Endothelial cell of umbilical vein (primary cell): Measurements from ENCODE around the gene NPPB. TPM values are rescaled to one million over a fixed set of nuclear protein-coding genes. Genes with fewer than 3 reads are reported as not detected.

Experiments used
- BruUV-seq: library from RNA; stranded (reverse); fragments of 400-500 nt; replicated peaks from 2 replicates; lab custom pipeline; 2021; lab: Mats Ljungman, UMichigan
- CTCF ChIA-PET: fragments of 300-600, 350-600 bp; sonication (Branson Sonifier 250); formaldehyde crosslinking; loops from one replicate; lab custom pipeline; 2021; ENCODE audit warnings: antibody characterized with exemption, inconsistent platforms; lab: Charles Lee
- POLR2A ChIA-PET: fragments of 300-600, 350-600 bp; sonication (Branson Sonifier 250); formaldehyde crosslinking; loops from one replicate; lab custom pipeline; 2021; ENCODE audit warnings: antibody characterized with exemption, inconsistent platforms; lab: Charles Lee
- DNase-seq: peaks from one replicate; pipeline ENCODE4 v3.0.0-alpha.2; 2011; ENCODE audit warnings: low read depth, low spot score
- FAIRE-seq: peaks from 2 replicates; lab custom pipeline; 2011; peaks lifted over from hg19 to GRCh38; lab: Jason Lieb, UNC
- H2AFZ ChIP-seq: 2 replicates; pipeline ENCODE4 v1.6.0; 2012; ENCODE audit warnings: low read depth, low read length, control low read depth, inconsistent platforms
- H3K27ac ChIP-seq: 2 replicates; pipeline ENCODE4 v1.5.1; 2011; ENCODE audit warnings: low read depth, mild to moderate bottlenecking, control low read depth, low read length, moderate library complexity; ENCODE audit not compliant: insufficient read depth
- H3K27me3 ChIP-seq, 2 experiments: 2 replicates each; pipeline versions ENCODE4 v1.6.0 to v1.6.1; 2011; ENCODE audit warnings: low read length in 2 of 2, mixed read lengths in 1 of 2; ENCODE audit not compliant: control insufficient read depth in 2 of 2, insufficient read depth in 2 of 2
- H3K36me3 ChIP-seq, 2 experiments: 2 replicates in 1 of 2; 3 replicates in 1 of 2; pipeline ENCODE4 v1.5.1; 2011; ENCODE audit warnings: low read length in 2 of 2, mild to moderate bottlenecking in 1 of 2, moderate library complexity in 1 of 2; ENCODE audit not compliant: control insufficient read depth in 2 of 2, insufficient read depth in 2 of 2; ENCODE audit errors: extremely low read depth in 1 of 2
- H3K4me1 ChIP-seq: 3 replicates; pipeline ENCODE4 v1.5.1; 2011; ENCODE audit warnings: mild to moderate bottlenecking, low read length; ENCODE audit not compliant: control insufficient read depth, insufficient read depth; ENCODE audit errors: extremely low read depth
- H3K4me2 ChIP-seq: 2 replicates; pipeline ENCODE4 v1.6.1; 2011; ENCODE audit warnings: low read length, control low read depth, mixed read lengths; ENCODE audit not compliant: insufficient read depth
- H3K4me3 ChIP-seq, 3 experiments: fragments of 200-600 bp in 1 of 3; sonication (generic), shearing (Covaris generic) in 1 of 3; replicated peaks in 1 of 3; 2 replicates each; pipeline ENCODE4 v1.5.1; 2011 to 2016; ENCODE audit warnings: control low read depth in 3 of 3, low read length in 3 of 3, mild to moderate bottlenecking in 2 of 3, inconsistent platforms in 1 of 3, low read depth in 1 of 3, moderate library complexity in 1 of 3; ENCODE audit not compliant: insufficient read depth in 1 of 3
- H3K79me2 ChIP-seq: 2 replicates; pipeline ENCODE4 v1.6.0; 2012; ENCODE audit warnings: low read length, inconsistent platforms; ENCODE audit not compliant: control insufficient read depth, insufficient read depth
- H3K9ac ChIP-seq: replicated peaks from 2 replicates; pipeline ENCODE3; 2011; ENCODE audit warnings: low read length, control low read depth; ENCODE audit not compliant: insufficient read depth; ENCODE audit errors: extremely low read depth
- H3K9me1 ChIP-seq: replicated peaks from 3 replicates; pipeline ENCODE4 v1.6.0; 2011; ENCODE audit warnings: mild to moderate bottlenecking, low read length; ENCODE audit not compliant: control insufficient read depth, insufficient read depth; ENCODE audit errors: extremely low read depth
- H3K9me3 ChIP-seq: replicated peaks from 2 replicates; pipeline ENCODE4 v1.5.1; 2012; ENCODE audit warnings: low read length, inconsistent platforms; ENCODE audit not compliant: control insufficient read depth, insufficient read depth
- H4K20me1 ChIP-seq: replicated peaks from 2 replicates; pipeline ENCODE3; 2011; ENCODE audit warnings: mild to moderate bottlenecking, low read length; ENCODE audit not compliant: control insufficient read depth, insufficient read depth; ENCODE audit errors: extremely low read depth
- EZH2 ChIP-seq: IDR thresholded peaks from 2 replicates; pipeline ENCODE4 v1.6.1; 2012; ENCODE audit warnings: borderline replicate concordance, low read depth, mild to moderate bottlenecking, moderate library complexity, low read length, inconsistent platforms; ENCODE audit not compliant: severe bottlenecking
- FOS ChIP-seq: IDR thresholded peaks from 2 replicates; pipeline ENCODE4 v1.6.1; 2011; ENCODE audit warnings: mild to moderate bottlenecking, low read length, moderate library complexity, borderline replicate concordance; ENCODE audit not compliant: insufficient read depth
- GATA2 ChIP-seq: IDR thresholded peaks from 2 replicates; pipeline ENCODE4 v1.7.0; 2011; ENCODE audit warnings: low read depth, mild to moderate bottlenecking, moderate library complexity, mixed read lengths, low read length; ENCODE audit not compliant: insufficient read length, insufficient read depth
- JUN ChIP-seq: IDR thresholded peaks from 2 replicates; pipeline ENCODE4 v1.6.1; 2011; ENCODE audit warnings: borderline replicate concordance, low read depth; ENCODE audit not compliant: insufficient read length, insufficient read depth
- MAX ChIP-seq: IDR thresholded peaks from 2 replicates; pipeline ENCODE4 v1.6.1; 2011; ENCODE audit not compliant: insufficient read depth, insufficient read length
- MYC ChIP-seq: IDR thresholded peaks from one replicate; pipeline ENCODE4 v1.6.1; 2011; ENCODE audit warnings: mild to moderate bottlenecking, low read depth, low read length
- POLR2A ChIP-seq: IDR thresholded peaks from 2 replicates; pipeline ENCODE4 v1.6.1; 2012; ENCODE audit warnings: low read depth, mild to moderate bottlenecking, control low read depth, low read length
- POLR2AphosphoS5 ChIP-seq: IDR thresholded peaks from 2 replicates; pipeline ENCODE4 v1.6.1; 2012; ENCODE audit warnings: low read depth, mild to moderate bottlenecking, control low read depth, low read length, moderate library complexity; ENCODE audit not compliant: insufficient read depth
- dilution Hi-C: fragments of 300-500 bp; cut with MboI; formaldehyde crosslinking; loops from one replicate; pipeline ENCODE4 v1.15.0; 2019; ENCODE audit warnings: low sequenced_read_pairs; ENCODE audit not compliant: extremely low pct_ligation_motif_present
- intact Hi-C: fragments of 100-400 bp; cut with micrococcal nuclease; formaldehyde crosslinking; loops from one replicate; pipeline ENCODE4 v1.10.0; 2022
- polyA plus RNA-seq, 4 experiments: library from polyadenylated mRNA; depleted of rRNA in 3 of 4; stranded (reverse) in 3 of 4; unstranded in 1 of 4; fragments of >200 nt; gene quantifications; 2 replicates each; pipeline versions ENCODE4 v1.2.1 to v1.2.3, GENCODE V29; 2011 to 2012; ENCODE audit warnings: missing spikeins in 1 of 4
- total RNA-seq: library from RNA; stranded (reverse); gene quantifications from 2 replicates; pipeline ENCODE4 v1.2.3, GENCODE V29; 2021
- TF ChIP-seq, protein P1 (sequence below), 2 donors: IDR thresholded peaks; 1 replicate in 1 of 2; 2 replicates in 1 of 2; pipeline ENCODE4 v1.5.1; 2011; ENCODE audit warnings: low read length in 2 of 2, mild to moderate bottlenecking in 2 of 2, moderate library complexity in 2 of 2, control low read depth in 1 of 2, inconsistent platforms in 1 of 2, low read depth in 1 of 2; ENCODE audit not compliant: insufficient read depth in 1 of 2; ENCODE audit errors: extremely low read depth in 1 of 2

NPPB gene
- total and polyA plus RNA-seq, 2 donors (not counting 3 experiments of a cell fraction or from before 2014, with no cell fraction given) = not detected

- dilution Hi-C loops = no loop called here
- TF ChIP-seq MAX = no peak
- TF ChIP-seq, protein P1, sequence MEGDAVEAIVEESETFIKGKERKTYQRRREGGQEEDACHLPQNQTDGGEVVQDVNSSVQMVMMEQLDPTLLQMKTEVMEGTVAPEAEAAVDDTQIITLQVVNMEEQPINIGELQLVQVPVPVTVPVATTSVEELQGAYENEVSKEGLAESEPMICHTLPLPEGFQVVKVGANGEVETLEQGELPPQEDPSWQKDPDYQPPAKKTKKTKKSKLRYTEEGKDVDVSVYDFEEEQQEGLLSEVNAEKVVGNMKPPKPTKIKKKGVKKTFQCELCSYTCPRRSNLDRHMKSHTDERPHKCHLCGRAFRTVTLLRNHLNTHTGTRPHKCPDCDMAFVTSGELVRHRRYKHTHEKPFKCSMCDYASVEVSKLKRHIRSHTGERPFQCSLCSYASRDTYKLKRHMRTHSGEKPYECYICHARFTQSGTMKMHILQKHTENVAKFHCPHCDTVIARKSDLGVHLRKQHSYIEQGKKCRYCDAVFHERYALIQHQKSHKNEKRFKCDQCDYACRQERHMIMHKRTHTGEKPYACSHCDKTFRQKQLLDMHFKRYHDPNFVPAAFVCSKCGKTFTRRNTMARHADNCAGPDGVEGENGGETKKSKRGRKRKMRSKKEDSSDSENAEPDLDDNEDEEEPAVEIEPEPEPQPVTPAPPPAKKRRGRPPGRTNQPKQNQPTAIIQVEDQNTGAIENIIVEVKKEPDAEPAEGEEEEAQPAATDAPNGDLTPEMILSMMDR (IDR thresholded peaks at IDR 0.05; ENCODE audit: extremely low read depth in 1 of 2, insufficient read depth in 1 of 2, low read depth in 1 of 2, low read length in 2 of 2) = no peak
- TF ChIP-seq POLR2A = no peak
- TF ChIP-seq EZH2 = no peak
- TF ChIP-seq JUN = no peak
- no peak for TF ChIP-seq MYC
- no peak for TF ChIP-seq GATA2
- no peak for TF ChIP-seq FOS
- TF ChIP-seq POLR2AphosphoS5 = no peak
- no peak overlapping the region for H3K27ac ChIP-seq
These were observed 20.9 kb downstream of the NPPB start for GRCh38 chr1:11837767-11838348.

More at GRCh38 chr1:11837767-11838348, 20.9 kb downstream of the NPPB start:
- no peak overlapping the region for H3K4me3 ChIP-seq
- no peaks in the 10 kb centered on the region for H4K20me1 ChIP-seq
- no peak overlapping the region for H3K9ac ChIP-seq
- no peaks in the 10 kb centered on the region for H3K27me3 ChIP-seq
- no peak overlapping the region for H3K4me2 ChIP-seq
- H3K36me3 ChIP-seq = peaks cover 22 to 63% of the 10 kb centered on the region in 2 experiments
- intact Hi-C loops = loop anchor here (1.0 to 2.0 kb wide), 3 partner anchors 56 to 129 kb away; no protein-coding TSS in a partner anchor
- POLR2A ChIA-PET = interaction anchor here (0.6 to 1.3 kb wide), 2 partner anchors 70 to 72 kb away, joined by 3 to 11 read pairs; no protein-coding TSS in a partner anchor
- no peaks in the 10 kb centered on the region for H3K79me2 ChIP-seq
- CTCF ChIA-PET = interaction anchor here (0.5 to 5.2 kb wide), 23 partner anchors 9 to 287 kb away, joined by 3 to 42 read pairs (median 4); partner anchors contain the start of gene NPPA
- DNase-seq (no peak), FAIRE-seq (no peak)
- no TSS peak for BruUV-seq
- H2AFZ ChIP-seq = no peak overlapping the region
- peaks cover 7% of the 10 kb centered on the region for H3K4me1 ChIP-seq
- no peaks in the 10 kb centered on the region for H3K9me3 ChIP-seq
- no peaks in the 10 kb centered on the region for H3K9me1 ChIP-seq
